Breast epithelium (tissue), 3 donors: ENCODE results near the gene MAD2L2.

Experiments
- POLR2AphosphoS5 ChIP-seq, 3 donors: sonication (generic); formaldehyde crosslinking; IDR thresholded peaks; one replicate each; pipeline ENCODE4 v1.6.1; 2017; ENCODE audit warnings: antibody characterized with exemption in 3 of 3
- TF ChIP-seq, protein P1 (sequence below), 3 donors: fragments of 450-650 bp; IDR thresholded peaks; one replicate each; pipeline ENCODE4 v1.5.1; 2016 to 2017; ENCODE audit warnings: antibody characterized with exemption in 3 of 3, mild to moderate bottlenecking in 3 of 3, moderate library complexity in 3 of 3

DNA sequence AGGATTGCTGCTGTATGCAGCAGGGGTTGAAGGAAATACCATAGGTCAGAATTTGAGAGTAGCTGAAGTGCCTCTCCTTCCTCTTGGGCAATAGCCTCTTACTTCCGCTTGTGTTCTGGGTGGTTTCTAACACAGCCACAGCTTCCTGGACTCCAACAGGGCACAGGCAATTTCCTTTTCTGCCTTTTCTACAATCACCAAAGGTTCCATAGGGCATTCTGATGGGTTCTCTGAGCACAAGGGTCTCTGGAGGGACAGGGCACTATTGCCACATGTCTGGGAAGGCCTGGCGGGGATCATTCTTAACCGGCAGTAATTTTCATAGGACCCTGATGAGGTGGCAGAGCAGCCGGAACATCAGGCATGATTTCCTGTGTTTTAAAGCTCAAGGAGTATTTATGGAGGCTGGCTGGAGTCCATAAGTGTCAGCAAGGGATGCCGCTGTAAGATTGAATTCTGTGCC lies 49.5 kb upstream of the MAD2L2 start:
- no peak for TF ChIP-seq POLR2AphosphoS5 (IDR thresholded peaks at IDR 0.05)
- TF ChIP-seq, protein P1, sequence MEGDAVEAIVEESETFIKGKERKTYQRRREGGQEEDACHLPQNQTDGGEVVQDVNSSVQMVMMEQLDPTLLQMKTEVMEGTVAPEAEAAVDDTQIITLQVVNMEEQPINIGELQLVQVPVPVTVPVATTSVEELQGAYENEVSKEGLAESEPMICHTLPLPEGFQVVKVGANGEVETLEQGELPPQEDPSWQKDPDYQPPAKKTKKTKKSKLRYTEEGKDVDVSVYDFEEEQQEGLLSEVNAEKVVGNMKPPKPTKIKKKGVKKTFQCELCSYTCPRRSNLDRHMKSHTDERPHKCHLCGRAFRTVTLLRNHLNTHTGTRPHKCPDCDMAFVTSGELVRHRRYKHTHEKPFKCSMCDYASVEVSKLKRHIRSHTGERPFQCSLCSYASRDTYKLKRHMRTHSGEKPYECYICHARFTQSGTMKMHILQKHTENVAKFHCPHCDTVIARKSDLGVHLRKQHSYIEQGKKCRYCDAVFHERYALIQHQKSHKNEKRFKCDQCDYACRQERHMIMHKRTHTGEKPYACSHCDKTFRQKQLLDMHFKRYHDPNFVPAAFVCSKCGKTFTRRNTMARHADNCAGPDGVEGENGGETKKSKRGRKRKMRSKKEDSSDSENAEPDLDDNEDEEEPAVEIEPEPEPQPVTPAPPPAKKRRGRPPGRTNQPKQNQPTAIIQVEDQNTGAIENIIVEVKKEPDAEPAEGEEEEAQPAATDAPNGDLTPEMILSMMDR (IDR thresholded peaks at IDR 0.05) = no peak
